Activated T-helper 17 cell treated with anti-CD3 and anti-CD28 coated beads, Interleukin-2, amount 50 U/mL, for 72 hours (primary cell): ENCODE results near the gene WHAMM. TPM values are rescaled to one million over a fixed set of nuclear protein-coding genes. Genes with fewer than 3 reads are reported as not detected.
"Not testable (repeated sequence)": the region's sequence is repeated elsewhere in the genome, so short reads cannot be mapped to it uniquely, and the experiment has no call there.

Source experiments
- ATAC-seq: fragments of 150-1000 bp; cut with Tn5 transposase; replicated peaks from 2 replicates; pipeline ENCODE4 v1.10.0; 2021; ENCODE audit warnings: mild to moderate bottlenecking, moderate library complexity
- H3K27ac Mint-ChIP-seq: one replicate; pipeline ENCODE4 v1.8.0; 2022; ENCODE audit warnings: mixed read lengths
- H3K27me3 Mint-ChIP-seq: one replicate; pipeline ENCODE4 v1.8.0; 2022; ENCODE audit warnings: mixed read lengths
- H3K36me3 Mint-ChIP-seq: one replicate; pipeline ENCODE4 v1.8.0; 2022; ENCODE audit warnings: low read depth, mild to moderate bottlenecking, mixed read lengths
- H3K4me1 Mint-ChIP-seq: one replicate; pipeline ENCODE4 v1.8.0; 2022; ENCODE audit warnings: mixed read lengths
- H3K4me3 Mint-ChIP-seq: one replicate; pipeline ENCODE4 v1.8.0; 2022; ENCODE audit warnings: mild to moderate bottlenecking, mixed read lengths
- H3K9me3 Mint-ChIP-seq: one replicate; pipeline ENCODE4 v1.8.0; 2022; ENCODE audit warnings: mixed read lengths
- total RNA-seq, 2 donors: library from RNA; stranded (reverse); gene quantifications; one replicate each; pipeline ENCODE4 v1.2.3, GENCODE V29; 2022

Gene WHAMM
- total RNA-seq = 1 to 10 TPM; 3.9 to 4.3 TPM

GRCh38 chr15:82809308-82810060, at the start of gene WHAMM:
TSS of gene WHAMM (plus strand) at chr15:82809628. CDS start at chr15:82809727, 99 bp downstream.
- peaks cover 23% of the 10 kb centered on the region for H3K4me1 Mint-ChIP-seq
- no peaks in the 10 kb centered on the region for H3K9me3 Mint-ChIP-seq
- H3K27me3 Mint-ChIP-seq = no peaks in the 10 kb centered on the region
- H3K4me3 Mint-ChIP-seq = peak within 1 kb of the TSS; percentile 88
- ATAC-seq = peak; percentile 96
- H3K27ac Mint-ChIP-seq = peak within 1 kb of the TSS; percentile 91
- H3K36me3 Mint-ChIP-seq = peaks cover 37% of the 10 kb centered on the region

- H3K4me3 Mint-ChIP-seq = no peak overlapping the region
- peak overlapping the region; percentile 7 for H3K27ac Mint-ChIP-seq
- peaks cover 11% of the 10 kb centered on the region for H3K4me1 Mint-ChIP-seq
- no peak for ATAC-seq
- H3K9me3 Mint-ChIP-seq = no peaks in the 10 kb centered on the region
- H3K36me3 Mint-ChIP-seq = peaks cover 43% of the 10 kb centered on the region
- no peaks in the 10 kb centered on the region for H3K27me3 Mint-ChIP-seq
Measured at GRCh38 chr15:82763361-82764116, 45.9 kb upstream of the WHAMM start.

GRCh38 chr15:82764117-82764490, 45.3 kb upstream of the WHAMM start:
- Mint-ChIP-seq H3K27ac (peak overlapping the region; percentile 7), H3K4me3 (no peak overlapping the region)
- no peak for ATAC-seq

GRCh38 chr15:82764740-82765139, 44.7 kb upstream of the WHAMM start:
- peaks cover 37% of the 10 kb centered on the region for H3K36me3 Mint-ChIP-seq
- H3K27ac Mint-ChIP-seq = no peak overlapping the region
- no peak for ATAC-seq
- no peak overlapping the region for H3K4me3 Mint-ChIP-seq
- no peaks in the 10 kb centered on the region for H3K9me3 Mint-ChIP-seq
- H3K27me3 Mint-ChIP-seq = no peaks in the 10 kb centered on the region
- H3K4me1 Mint-ChIP-seq = peaks cover 11% of the 10 kb centered on the region

More at GRCh38 chr15:82764117-82764490, 45.3 kb upstream of the WHAMM start:
- H3K9me3 Mint-ChIP-seq = no peaks in the 10 kb centered on the region
- H3K36me3 Mint-ChIP-seq = peaks cover 38% of the 10 kb centered on the region
- H3K27me3 Mint-ChIP-seq = no peaks in the 10 kb centered on the region
- H3K4me1 Mint-ChIP-seq = peaks cover 11% of the 10 kb centered on the region

- not testable (repeated sequence) for H3K27ac Mint-ChIP-seq, ATAC-seq
Measured at GRCh38 chr15:82766201-82766600, 43.2 kb upstream of the WHAMM start.

DNA sequence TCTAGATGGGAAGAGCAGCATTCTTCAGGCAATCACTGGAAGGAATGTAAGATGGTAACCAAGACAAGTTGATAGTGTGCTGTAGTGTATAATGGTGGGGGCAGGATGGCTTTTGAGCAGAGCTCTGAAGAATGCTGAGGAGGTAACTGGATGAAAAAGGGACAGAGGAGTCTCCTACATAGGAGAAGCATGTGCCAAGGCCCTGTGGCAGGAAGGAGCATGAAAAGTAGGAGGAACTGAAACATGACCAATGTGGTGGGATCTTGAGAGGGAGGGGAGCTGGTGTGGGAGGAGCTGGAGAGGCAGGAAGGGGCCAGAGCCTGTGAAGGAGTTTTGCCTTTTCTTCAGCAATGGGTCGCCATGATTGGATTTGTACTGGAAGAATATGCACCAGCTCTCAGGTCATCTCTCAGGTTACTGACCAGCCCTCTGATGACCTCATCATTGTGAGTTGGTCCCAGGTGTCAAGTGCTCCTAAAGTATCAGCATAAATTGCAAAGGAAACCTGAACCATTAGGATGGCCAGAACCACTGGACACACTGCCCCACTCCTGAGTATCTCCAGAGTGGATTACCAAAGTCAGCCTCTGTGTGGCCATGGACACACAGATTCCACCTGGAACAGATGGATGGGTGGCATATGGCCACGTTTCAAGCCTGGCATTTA, 42.1 kb upstream of the WHAMM start:
- Mint-ChIP-seq H3K4me1 (peaks cover 7% of the 10 kb centered on the region), H3K36me3 (peaks cover 19% of the 10 kb centered on the region)
- ATAC-seq = no peak

More at GRCh38 chr15:82766201-82766600, 43.2 kb upstream of the WHAMM start:
- not testable (repeated sequence) for H3K4me3 Mint-ChIP-seq, H3K9me3 Mint-ChIP-seq, H3K4me1 Mint-ChIP-seq, H3K27me3 Mint-ChIP-seq
- H3K36me3 Mint-ChIP-seq = peaks cover 22% of the 10 kb centered on the region

DNA sequence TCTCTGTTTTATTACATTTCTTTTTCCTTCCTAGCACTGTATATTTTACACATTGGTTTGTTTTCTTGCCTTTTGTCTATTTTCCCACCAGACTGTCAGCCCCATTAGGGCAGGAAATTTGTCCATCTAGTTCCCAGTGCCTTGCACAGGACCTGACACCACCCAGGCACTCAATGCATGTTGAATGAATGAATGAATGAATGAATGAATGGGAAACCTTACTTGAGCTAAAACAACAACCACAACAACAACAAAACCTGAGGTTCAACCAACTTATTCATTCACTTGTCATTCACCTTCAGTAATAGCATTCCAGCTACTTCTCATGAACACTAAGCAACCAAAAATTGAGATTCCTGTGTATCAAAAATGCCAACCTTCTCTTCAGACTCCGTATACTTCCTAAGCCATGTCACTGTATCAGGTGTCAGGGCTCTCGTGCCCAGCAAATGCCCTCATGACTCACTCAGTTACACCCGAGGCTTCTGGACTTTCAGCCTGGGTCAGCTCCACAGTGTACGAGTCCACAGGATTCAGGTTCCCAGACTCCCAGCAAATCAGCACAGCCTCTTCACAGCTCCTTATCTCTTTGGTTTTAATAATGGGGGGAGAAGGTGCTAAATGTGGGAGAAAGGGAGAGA, 40.9 kb upstream of the WHAMM start:
- Mint-ChIP-seq H3K4me1 (peaks cover 4% of the 10 kb centered on the region), H3K27ac (no peak overlapping the region), H3K4me3 (no peak overlapping the region), H3K36me3 (peaks cover 10% of the 10 kb centered on the region), H3K27me3 (no peaks in the 10 kb centered on the region), H3K9me3 (no peaks in the 10 kb centered on the region)
- no peak for ATAC-seq

More for the DNA sequence above, 42.1 kb upstream of the WHAMM start:
- no peak overlapping the region for H3K4me3 Mint-ChIP-seq
- no peaks in the 10 kb centered on the region for H3K9me3 Mint-ChIP-seq
- no peaks in the 10 kb centered on the region for H3K27me3 Mint-ChIP-seq
- no peak overlapping the region for H3K27ac Mint-ChIP-seq

DNA sequence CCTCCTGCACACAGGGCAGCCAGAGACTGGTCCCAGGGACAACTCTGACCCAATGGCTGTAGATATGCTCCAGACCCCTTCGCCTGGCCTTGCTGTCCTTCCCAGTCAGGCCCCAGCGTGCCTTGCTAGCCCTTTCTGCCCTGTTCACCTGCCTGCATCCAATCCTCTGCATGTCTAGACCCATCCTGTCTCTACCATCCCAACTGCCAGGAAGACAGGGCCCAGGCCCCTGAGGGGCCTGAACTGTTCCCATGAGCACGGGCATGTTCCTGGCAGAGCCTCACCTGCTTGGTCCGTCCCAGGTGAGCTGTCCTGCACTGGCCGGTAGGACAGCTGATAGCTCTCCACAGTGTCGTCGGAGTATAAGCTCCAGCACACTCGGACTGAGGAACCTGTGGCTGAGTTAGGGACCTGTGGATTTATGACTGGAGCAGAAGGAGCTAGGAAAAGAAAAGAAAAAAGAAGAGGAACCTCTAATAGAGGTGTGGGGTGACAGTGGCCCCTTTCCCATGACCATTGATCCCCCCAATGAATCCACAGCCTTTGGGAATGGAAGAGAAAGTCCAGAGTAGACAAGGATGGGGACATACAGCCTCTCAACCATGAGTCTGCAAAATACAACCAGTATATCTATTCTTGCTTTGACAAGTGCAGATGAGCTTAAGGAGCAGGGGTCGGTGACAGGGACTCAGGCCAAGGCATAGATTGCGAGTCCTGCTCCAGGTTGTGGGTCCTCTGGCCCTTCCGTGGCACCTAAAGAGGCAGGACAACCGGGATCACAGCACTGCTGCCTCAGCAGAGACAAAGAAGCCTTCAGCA, 37.4 kb upstream of the WHAMM start:
- H3K4me3 Mint-ChIP-seq = no peak overlapping the region
- no peaks in the 10 kb centered on the region for H3K4me1 Mint-ChIP-seq
- no peaks in the 10 kb centered on the region for H3K9me3 Mint-ChIP-seq
- H3K27ac Mint-ChIP-seq = no peak overlapping the region
- H3K27me3 Mint-ChIP-seq = no peaks in the 10 kb centered on the region
- H3K36me3 Mint-ChIP-seq = no peaks in the 10 kb centered on the region
- no peak for ATAC-seq

GRCh38 chr15:82774496-82774895, 34.9 kb upstream of the WHAMM start:
- ATAC-seq = no peak
- H3K4me3 Mint-ChIP-seq = no peak overlapping the region

DNA sequence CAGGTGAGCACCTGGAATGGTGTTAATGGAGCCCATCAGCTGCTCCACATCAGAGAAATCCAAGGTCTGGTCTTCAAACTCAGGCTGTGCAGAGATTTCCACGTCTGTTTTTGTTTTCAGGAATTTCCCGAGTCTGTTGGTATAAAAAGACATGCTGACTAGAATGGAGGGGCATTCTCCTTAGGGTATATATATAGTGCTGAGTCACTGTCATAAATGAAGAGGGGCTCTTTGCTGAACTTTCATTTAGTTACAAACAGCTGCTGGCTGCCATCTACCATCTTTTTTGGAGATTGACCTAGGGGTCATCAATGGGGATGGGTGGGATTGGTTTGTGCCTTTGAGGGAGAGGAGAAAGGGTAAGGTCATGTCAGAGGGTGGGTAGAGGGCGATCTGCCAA, 30.7 kb upstream of the WHAMM start:
- Mint-ChIP-seq H3K9me3 (no peaks in the 10 kb centered on the region), H3K36me3 (no peaks in the 10 kb centered on the region), H3K27me3 (no peaks in the 10 kb centered on the region), H3K27ac (no peak overlapping the region), H3K4me3 (no peak overlapping the region), H3K4me1 (no peaks in the 10 kb centered on the region)
- ATAC-seq = no peak

More at GRCh38 chr15:82774496-82774895, 34.9 kb upstream of the WHAMM start:
- H3K4me1 Mint-ChIP-seq = no peaks in the 10 kb centered on the region
- no peaks in the 10 kb centered on the region for H3K9me3 Mint-ChIP-seq
- H3K27me3 Mint-ChIP-seq = no peaks in the 10 kb centered on the region
- no peaks in the 10 kb centered on the region for H3K36me3 Mint-ChIP-seq
- H3K27ac Mint-ChIP-seq = no peak overlapping the region

GRCh38 chr15:82781349-82781748, 28.1 kb upstream of the WHAMM start:
- ATAC-seq = no peak

DNA sequence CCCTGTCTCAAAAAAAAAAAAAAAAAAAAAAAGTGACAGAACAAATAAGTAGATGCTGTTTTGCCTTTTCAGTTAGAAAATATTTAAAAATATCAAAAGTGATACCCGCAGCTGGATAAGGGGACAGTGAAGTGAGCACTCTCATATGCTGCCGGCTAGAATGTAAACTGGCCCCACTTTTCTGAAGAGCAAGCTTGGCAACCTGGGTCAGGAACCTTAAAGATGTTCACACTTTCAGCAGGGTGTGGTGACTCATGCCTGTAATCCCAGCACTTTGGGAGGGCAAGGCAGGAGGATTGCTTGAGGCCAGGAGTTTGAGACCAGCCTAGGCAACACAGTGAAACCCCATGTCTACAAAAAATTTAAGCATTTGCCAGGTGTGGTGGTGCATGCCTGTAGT, 20.9 kb upstream of the WHAMM start:
- H3K9me3 Mint-ChIP-seq = no peaks in the 10 kb centered on the region
- H3K27ac Mint-ChIP-seq = no peak overlapping the region
- ATAC-seq = no peak
- H3K4me1 Mint-ChIP-seq = no peaks in the 10 kb centered on the region
- H3K4me3 Mint-ChIP-seq = no peak overlapping the region
- no peaks in the 10 kb centered on the region for H3K27me3 Mint-ChIP-seq
- H3K36me3 Mint-ChIP-seq = no peaks in the 10 kb centered on the region

More at GRCh38 chr15:82781349-82781748, 28.1 kb upstream of the WHAMM start:
- Mint-ChIP-seq H3K9me3 (no peaks in the 10 kb centered on the region), H3K36me3 (no peaks in the 10 kb centered on the region), H3K27ac (no peak overlapping the region), H3K4me3 (no peak overlapping the region), H3K4me1 (no peaks in the 10 kb centered on the region), H3K27me3 (no peaks in the 10 kb centered on the region)

DNA sequence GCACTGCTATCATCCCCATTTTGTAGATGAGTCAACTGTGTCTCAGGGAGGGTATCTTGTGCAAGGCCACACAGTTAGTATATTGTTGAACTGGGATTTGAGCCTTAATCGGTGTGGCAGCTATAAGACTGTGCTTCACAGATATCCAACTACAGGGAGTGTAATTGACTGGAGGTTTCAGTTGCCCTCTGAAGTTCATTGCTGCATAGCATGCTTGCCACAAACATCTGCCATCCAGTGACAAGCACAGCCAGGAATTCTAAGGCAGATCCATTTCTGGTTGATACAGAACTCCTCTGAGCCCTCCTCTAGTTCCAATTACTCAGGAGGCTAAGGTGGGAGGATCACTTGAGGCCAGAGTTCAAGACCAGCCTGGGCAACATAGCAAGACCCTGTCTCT, 19.9 kb upstream of the WHAMM start:
- Mint-ChIP-seq H3K36me3 (no peaks in the 10 kb centered on the region), H3K27me3 (no peaks in the 10 kb centered on the region), H3K27ac (no peak overlapping the region), H3K4me1 (no peaks in the 10 kb centered on the region), H3K9me3 (peaks cover 6% of the 10 kb centered on the region), H3K4me3 (no peak overlapping the region)
- no peak for ATAC-seq
